ENCODE data around the gene MAP3K14. TPM values are rescaled to one million over a fixed set of nuclear protein-coding genes. Genes with fewer than 3 reads are reported as not detected.

The MAP3K14 gene
- total RNA-seq, 1 experiment from 2014 or later: 7.8 TPM

DNA sequence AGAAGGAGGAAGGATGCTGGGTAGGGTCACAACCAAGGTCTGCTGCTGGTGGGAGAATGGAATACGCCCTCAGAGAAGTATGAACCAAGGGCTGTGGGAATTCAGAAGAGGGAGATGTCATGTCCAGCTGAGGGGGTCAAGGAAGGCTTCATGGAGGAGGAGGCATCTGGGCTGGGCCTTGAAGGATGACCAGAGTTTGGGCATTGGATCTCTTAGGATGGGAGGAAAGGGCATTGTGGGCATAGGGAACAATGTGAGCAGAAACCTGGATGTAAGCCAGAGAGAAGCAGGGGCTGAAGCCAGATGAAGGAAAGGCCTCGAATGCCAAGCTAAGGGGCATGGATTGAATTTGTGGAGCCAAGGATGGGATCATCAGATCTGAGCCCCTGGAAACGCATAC is 49.2 kb upstream of the MAP3K14 start:
- Histone ChIP-seq H3K9ac (ENCODE audit: extremely low read depth, insufficient read length, low read length) (no peak overlapping the region), H2AK5ac (ENCODE audit: insufficient read length, low read length) (no peak overlapping the region), H3K9me3 (ENCODE audit: control insufficient read depth, low read depth, low read length) (no peaks in the 10 kb centered on the region), H3K79me1 (ENCODE audit: insufficient read depth, low read depth, low read length, poor library complexity, severe bottlenecking) (no peaks in the 10 kb centered on the region), H3K27me3 (ENCODE audit: insufficient read depth, low read length) (no peaks in the 10 kb centered on the region), H4K5ac (ENCODE audit: insufficient read length, low read depth, low read length) (no peak overlapping the region), H2AFZ (ENCODE audit: low read length) (no peak overlapping the region), H2BK15ac (ENCODE audit: low read depth, low read length) (no peak overlapping the region), H2BK20ac (ENCODE audit: low read depth, low read length, poor library complexity, severe bottlenecking) (no peak overlapping the region), H3K4me2 (ENCODE audit: insufficient read depth, insufficient read length, low read length) (no peak overlapping the region), H3K27ac (ENCODE audit: insufficient read length, low read depth, low read length) (no peak overlapping the region), H2BK12ac (ENCODE audit: insufficient read length, low read depth, low read length) (no peak overlapping the region), H4K91ac (ENCODE audit: insufficient read length, low read depth, low read length) (no peak overlapping the region), H3K23me2 (ENCODE audit: insufficient read length, low read depth, low read length, poor library complexity, severe bottlenecking) (no peaks in the 10 kb centered on the region), H3K14ac (ENCODE audit: insufficient read depth, low read length) (no peak overlapping the region), H4K20me1 (ENCODE audit: control insufficient read depth, insufficient read depth, insufficient read length) (no peaks in the 10 kb centered on the region), H3K4me1 (ENCODE audit: insufficient read depth, low read length) (peaks cover 6% of the 10 kb centered on the region; the same call in 1 of the 2 replicates), H2BK120ac (ENCODE audit: low read depth, low read length, poor library complexity, severe bottlenecking) (no peak overlapping the region), H3K56ac (ENCODE audit: insufficient read length, low read depth, low read length) (no peak overlapping the region), H3K4ac (ENCODE audit: low read depth, low read length) (no peak overlapping the region), H3K18ac (ENCODE audit: insufficient read length, low read depth, low read length) (no peak overlapping the region), H2BK5ac (ENCODE audit: insufficient read length, low read length) (no peak overlapping the region), H3T11ph (ENCODE audit: low read length) (no peak overlapping the region), H3K23ac (ENCODE audit: insufficient read length, low read depth, low read length) (no peak overlapping the region), H4K8ac (replicated peaks; ENCODE audit: insufficient read length, low read depth, low read length) (no peak overlapping the region), H3K79me2 (ENCODE audit: insufficient read depth, low read length) (no peaks in the 10 kb centered on the region; the same call in 1 of the 2 replicates)
- H3K4me3 Mint-ChIP-seq: peak overlapping the region in 1 of 2 experiments; percentile 52; a peak in 1 of 5 replicates
- peaks cover 0 to 2% of the 10 kb centered on the region in 2 experiments; a peak in 1 of 5 replicates for H3K9me3 Mint-ChIP-seq
- DNase-seq: peak; percentile 24
- peaks cover 40 to 47% of the 10 kb centered on the region in 2 experiments for H3K4me1 Mint-ChIP-seq
- peaks cover 0 to 2% (median 0%) of the 10 kb centered on the region in 3 experiments; a peak in 2 of 7 replicates for H3K36me3 Mint-ChIP-seq (ENCODE audit: insufficient read depth in 1 of 3, low read depth in 3 of 3)
- peak overlapping the region in 2 of 3 experiments; percentile 4 to 13; a peak in 3 of 7 replicates for H3K27ac Mint-ChIP-seq
- WGBS (ENCODE audit: extremely low coverage, insufficient read length, low lambda C conversion rate): no CpG with 5 or more reads among the region's 3 CpGs
- TF ChIP-seq, protein P1, sequence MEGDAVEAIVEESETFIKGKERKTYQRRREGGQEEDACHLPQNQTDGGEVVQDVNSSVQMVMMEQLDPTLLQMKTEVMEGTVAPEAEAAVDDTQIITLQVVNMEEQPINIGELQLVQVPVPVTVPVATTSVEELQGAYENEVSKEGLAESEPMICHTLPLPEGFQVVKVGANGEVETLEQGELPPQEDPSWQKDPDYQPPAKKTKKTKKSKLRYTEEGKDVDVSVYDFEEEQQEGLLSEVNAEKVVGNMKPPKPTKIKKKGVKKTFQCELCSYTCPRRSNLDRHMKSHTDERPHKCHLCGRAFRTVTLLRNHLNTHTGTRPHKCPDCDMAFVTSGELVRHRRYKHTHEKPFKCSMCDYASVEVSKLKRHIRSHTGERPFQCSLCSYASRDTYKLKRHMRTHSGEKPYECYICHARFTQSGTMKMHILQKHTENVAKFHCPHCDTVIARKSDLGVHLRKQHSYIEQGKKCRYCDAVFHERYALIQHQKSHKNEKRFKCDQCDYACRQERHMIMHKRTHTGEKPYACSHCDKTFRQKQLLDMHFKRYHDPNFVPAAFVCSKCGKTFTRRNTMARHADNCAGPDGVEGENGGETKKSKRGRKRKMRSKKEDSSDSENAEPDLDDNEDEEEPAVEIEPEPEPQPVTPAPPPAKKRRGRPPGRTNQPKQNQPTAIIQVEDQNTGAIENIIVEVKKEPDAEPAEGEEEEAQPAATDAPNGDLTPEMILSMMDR (conservative IDR thresholded peaks at IDR 0.05): no peak
- no peaks in the 10 kb centered on the region for H3K27me3 Mint-ChIP-seq (ENCODE audit: low read depth)
